K562 (cell line): ENCODE measurements around the gene AQR. TPM values are rescaled to one million over a fixed set of nuclear protein-coding genes. Genes with fewer than 3 reads are reported as not detected.

Source experiments
- ATF3 ChIP-seq, 2 experiments: fragments of 450-650 bp in 1 of 2; sonication (generic) in 1 of 2; formaldehyde crosslinking in 1 of 2; IDR thresholded peaks in 1 of 2; conservative IDR thresholded peaks in 1 of 2; 2 replicates each; pipeline versions ENCODE4 v1.6.1 to v1.8.1; 2016 to 2023; ENCODE audit warnings: mild to moderate bottlenecking in 2 of 2, moderate library complexity in 2 of 2, inconsistent platforms in 1 of 2, missing genetic modification reagents in 1 of 2
- C11orf30 ChIP-seq: fragments of 450-650 bp; IDR thresholded peaks from 2 replicates; pipeline ENCODE4 v1.6.1; 2016; ENCODE audit warnings: low read depth, mild to moderate bottlenecking
- ILF3 ChIP-seq: fragments of 450-650 bp; IDR thresholded peaks from 2 replicates; pipeline ENCODE4 v1.6.1; 2018; ENCODE audit warnings: antibody characterized with exemption, mild to moderate bottlenecking, moderate library complexity, borderline replicate concordance
- MECOM ChIP-seq: fragments of 250-450 bp; sonication (Bioruptor Pico); IDR thresholded peaks from 2 replicates; pipeline ENCODE4 v1.8.0; 2022; ENCODE audit warnings: inconsistent platforms
- MLLT1 ChIP-seq, 2 experiments: fragments of 450-650 bp; IDR thresholded peaks; 2 replicates each; pipeline ENCODE4 v1.6.1; 2016
- NFE2 ChIP-seq: IDR thresholded peaks from 2 replicates; pipeline ENCODE4 v1.6.1; 2014; ENCODE audit warnings: antibody characterized with exemption, low read depth
- TCF15 ChIP-seq: fragments of 250-450 bp; sonication (Bioruptor Pico); IDR thresholded peaks from 2 replicates; pipeline ENCODE4 v1.8.0; 2022; ENCODE audit warnings: moderate library complexity, mild to moderate bottlenecking, inconsistent platforms
- TEAD1 ChIP-seq, 2 experiments: fragments of 450-650 bp in 1 of 2; sonication (generic) in 1 of 2; formaldehyde crosslinking; IDR thresholded peaks; 2 replicates each; pipeline versions ENCODE4 v1.4.0 to v1.8.0; 2020 to 2022; ENCODE audit warnings: mild to moderate bottlenecking in 2 of 2, missing genetic modification reagents in 1 of 2
- ZNF324 ChIP-seq: fragments of 250-450 bp; sonication (Bioruptor Pico); IDR thresholded peaks from 2 replicates; pipeline ENCODE4 v1.4.0; 2020; ENCODE audit warnings: mild to moderate bottlenecking
- ZNF592 ChIP-seq: fragments of 450-650 bp; IDR thresholded peaks from 2 replicates; pipeline ENCODE4 v1.6.1; 2017; ENCODE audit warnings: antibody characterized with exemption, mild to moderate bottlenecking
- polyA plus RNA-seq, 8 experiments: library from polyadenylated mRNA; depleted of rRNA in 4 of 8; stranded (reverse) in 5 of 8; unstranded in 3 of 8; fragments of >200 nt; fragmentation: Nextera tagmentation in 2 of 8; fragmentation: Illumina TruSeq in 1 of 8; extraction: Ambion mirVana in 2 of 8; extraction: Trizol in 1 of 8; gene quantifications; 2 replicates each; pipeline versions ENCODE4 v1.2.1 to v1.2.3, GENCODE V29; 2011 to 2014; ENCODE audit warnings: inconsistent platforms in 1 of 8, missing spikeins in 1 of 8
- total RNA-seq, 7 experiments: library from RNA; depleted of rRNA in 6 of 7; stranded (reverse); fragments of >200 nt in 6 of 7; fragmentation: Illumina TruSeq in 2 of 7; extraction: Trizol in 2 of 7; gene quantifications; 2 replicates each; pipeline versions ENCODE4 v1.2.1 to v1.2.3, GENCODE V29; 2011 to 2021; ENCODE audit warnings: low replicate concordance in 1 of 7

Gene AQR
- total and polyA plus RNA-seq, 9 of the 15 experiments (the other 6 are each of a cell fraction or from before 2014, with no cell fraction given): 22.0 to 62.9 (median 39.3) TPM

GRCh38 chr15:34808016-34808415, 161.5 kb downstream of the AQR start (continued):
- no peak for TF ChIP-seq ZNF592
- peak; percentile 36; the same call in 1 of the 2 replicates for TF ChIP-seq C11orf30
- TF ChIP-seq MECOM: no peak
- no peak for TF ChIP-seq ILF3
- TF ChIP-seq TCF15 (CRISPR knock-in tag): no peak
- peak; percentile 42; the same call in 1 of the 2 replicates for TF ChIP-seq NFE2
- 0 out of 2 replicates have a peak, but pooled peaks have one; percentile 14 for TF ChIP-seq ATF3 (IDR thresholded peaks at IDR 0.05)
- TF ChIP-seq ATF3 (CRISPR knock-in tag; conservative IDR thresholded peaks at IDR 0.05): no peak
- TF ChIP-seq TEAD1 (CRISPR knock-in tag; IDR thresholded peaks at IDR 0.05): no peak
- no peak for TF ChIP-seq MLLT1 (IDR thresholded peaks at IDR 0.05)
- no peak for TF ChIP-seq ZNF324
